H9 (cell line): Measurements from ENCODE around the gene TMTC2. TPM values are rescaled to one million over a fixed set of nuclear protein-coding genes. Genes with fewer than 3 reads are reported as not detected.

Experiments
- DNase-seq: peaks from one replicate; pipeline ENCODE4 v3.0.0-alpha.2; 2017
- H2AFZ ChIP-seq: one replicate; pipeline ENCODE4 v1.6.1; 2013; ENCODE audit warnings: mild to moderate bottlenecking, low read length, control low read depth, moderate library complexity
- H2AK5ac ChIP-seq: 2 replicates; pipeline ENCODE4 v1.6.1; 2013; ENCODE audit warnings: low read length, control low read depth, mixed read lengths; ENCODE audit not compliant: insufficient read length
- H2BK120ac ChIP-seq: one replicate; pipeline ENCODE4 v1.6.1; 2013; ENCODE audit warnings: low read depth, mild to moderate bottlenecking, low read length, control low read depth, inconsistent platforms; ENCODE audit not compliant: poor library complexity, severe bottlenecking
- H2BK12ac ChIP-seq: 2 replicates; pipeline ENCODE4 v1.6.1; 2013; ENCODE audit warnings: low read length, control low read depth, mixed read lengths, low read depth; ENCODE audit not compliant: insufficient read length
- H2BK15ac ChIP-seq: 2 replicates; pipeline ENCODE4 v1.6.1; 2013; ENCODE audit warnings: low read depth, low read length, control low read depth
- H2BK20ac ChIP-seq: one replicate; pipeline ENCODE4 v1.6.1; 2013; ENCODE audit warnings: low read depth, mild to moderate bottlenecking, low read length, control low read depth, inconsistent platforms; ENCODE audit not compliant: poor library complexity, severe bottlenecking
- H2BK5ac ChIP-seq: 2 replicates; pipeline ENCODE4 v1.6.1; 2013; ENCODE audit warnings: low read length, control low read depth, mixed read lengths; ENCODE audit not compliant: insufficient read length
- H3K14ac ChIP-seq: 2 replicates; pipeline ENCODE4 v1.6.1; 2013; ENCODE audit warnings: low read length, control low read depth; ENCODE audit not compliant: insufficient read depth
- H3K18ac ChIP-seq: 2 replicates; pipeline ENCODE4 v1.6.1; 2013; ENCODE audit warnings: low read depth, mild to moderate bottlenecking, mixed read lengths, low read length, control low read depth; ENCODE audit not compliant: insufficient read length
- H3K23ac ChIP-seq: 2 replicates; pipeline ENCODE4 v1.6.1; 2013; ENCODE audit warnings: low read length, control low read depth, mixed read lengths, low read depth; ENCODE audit not compliant: insufficient read length
- H3K23me2 ChIP-seq: 2 replicates; pipeline ENCODE4 v1.6.1; 2013; ENCODE audit warnings: low read depth, mild to moderate bottlenecking, mixed read lengths, low read length, control low read depth; ENCODE audit not compliant: insufficient read length, poor library complexity, severe bottlenecking
- H3K27ac ChIP-seq: 2 replicates; pipeline ENCODE4 v1.5.1; 2013; ENCODE audit warnings: low read length, control low read depth, mixed read lengths, low read depth; ENCODE audit not compliant: insufficient read length
- H3K27me3 ChIP-seq: 2 replicates; pipeline ENCODE4 v1.6.1; 2013; ENCODE audit warnings: low read length, control low read depth, inconsistent platforms; ENCODE audit not compliant: insufficient read depth
- H3K4ac ChIP-seq: 2 replicates; pipeline ENCODE4 v1.6.1; 2013; ENCODE audit warnings: low read depth, mild to moderate bottlenecking, control low read depth, inconsistent platforms, low read length, moderate library complexity
- H3K4me1 ChIP-seq: 2 replicates; pipeline ENCODE4 v1.6.1; 2013; ENCODE audit warnings: low read length, control low read depth, inconsistent platforms; ENCODE audit not compliant: insufficient read depth
- H3K4me2 ChIP-seq: 2 replicates; pipeline ENCODE4 v1.6.1; 2013; ENCODE audit warnings: low read length, control low read depth, mixed read lengths; ENCODE audit not compliant: insufficient read length, insufficient read depth
- H3K56ac ChIP-seq: 2 replicates; pipeline ENCODE4 v1.6.1; 2013; ENCODE audit warnings: low read depth, mild to moderate bottlenecking, mixed read lengths, low read length, control low read depth; ENCODE audit not compliant: insufficient read length
- H3K79me1 ChIP-seq: 2 replicates; pipeline ENCODE4 v1.6.1; 2013; ENCODE audit warnings: low read depth, mild to moderate bottlenecking, moderate library complexity, low read length, control low read depth, inconsistent platforms; ENCODE audit not compliant: insufficient read depth, poor library complexity, severe bottlenecking
- H3K79me2 ChIP-seq: 2 replicates; pipeline ENCODE4 v1.6.1; 2013; ENCODE audit warnings: low read length, control low read depth, inconsistent platforms; ENCODE audit not compliant: insufficient read depth
- H3K9ac ChIP-seq: 2 replicates; pipeline ENCODE4 v1.6.1; 2013; ENCODE audit warnings: low read length, control low read depth, mixed read lengths; ENCODE audit not compliant: insufficient read length; ENCODE audit errors: extremely low read depth
- H3K9me3 ChIP-seq: one replicate; pipeline ENCODE4 v1.6.1; 2013; ENCODE audit warnings: low read depth, low read length, inconsistent platforms; ENCODE audit not compliant: control insufficient read depth
- H3T11ph ChIP-seq: one replicate; pipeline ENCODE4 v1.6.1; 2013; ENCODE audit warnings: mild to moderate bottlenecking, low read length, control low read depth, inconsistent platforms
- H4K20me1 ChIP-seq: one replicate; pipeline ENCODE4 v1.6.1; 2013; ENCODE audit not compliant: control insufficient read depth, insufficient read length, insufficient read depth
- H4K5ac ChIP-seq: 2 replicates; pipeline ENCODE4 v1.6.1; 2013; ENCODE audit warnings: low read depth, mild to moderate bottlenecking, mixed read lengths, low read length, control low read depth; ENCODE audit not compliant: insufficient read length
- H4K8ac ChIP-seq: replicated peaks from 2 replicates; pipeline ENCODE4 v1.6.1; 2013; ENCODE audit warnings: low read length, control low read depth, mixed read lengths, low read depth; ENCODE audit not compliant: insufficient read length
- H4K91ac ChIP-seq: 2 replicates; pipeline ENCODE4 v1.6.1; 2013; ENCODE audit warnings: low read depth, mild to moderate bottlenecking, moderate library complexity, mixed read lengths, low read length, control low read depth; ENCODE audit not compliant: insufficient read length
- H3K27ac Mint-ChIP-seq, 3 experiments: 2 replicates in 2 of 3; 3 replicates in 1 of 3; pipeline ENCODE4 v1.8.0; 2020 to 2021; ENCODE audit warnings: mixed read lengths in 3 of 3, mild to moderate bottlenecking in 1 of 3, moderate library complexity in 1 of 3
- H3K27me3 Mint-ChIP-seq: 2 replicates; pipeline ENCODE4 v1.8.0; 2021; ENCODE audit warnings: low read depth, mild to moderate bottlenecking, moderate library complexity, mixed read lengths
- H3K36me3 Mint-ChIP-seq, 3 experiments: 2 replicates in 2 of 3; 3 replicates in 1 of 3; pipeline ENCODE4 v1.8.0; 2020 to 2021; ENCODE audit warnings: low read depth in 3 of 3, mixed read lengths in 3 of 3; ENCODE audit not compliant: insufficient read depth in 1 of 3
- H3K4me1 Mint-ChIP-seq, 2 experiments: 2 replicates each; pipeline ENCODE4 v1.8.0; 2020; ENCODE audit warnings: mixed read lengths in 2 of 2
- H3K4me3 Mint-ChIP-seq, 2 experiments: 2 replicates in 1 of 2; 3 replicates in 1 of 2; pipeline ENCODE4 v1.8.0; 2020 to 2021; ENCODE audit warnings: mild to moderate bottlenecking in 2 of 2, mixed read lengths in 2 of 2, moderate library complexity in 1 of 2
- H3K9me3 Mint-ChIP-seq, 2 experiments: 2 replicates in 1 of 2; 3 replicates in 1 of 2; pipeline ENCODE4 v1.8.0; 2020; ENCODE audit warnings: mild to moderate bottlenecking in 2 of 2, mixed read lengths in 2 of 2, moderate library complexity in 1 of 2
- CTCF ChIP-seq: fragments of 200-600 bp; sonication (generic); conservative IDR thresholded peaks from 3 replicates; pipeline ENCODE4 v1.8.0; 2021; ENCODE audit warnings: antibody characterized with exemption, mild to moderate bottlenecking
- WGBS: extraction: QIAGEN DNeasy Blood & Tissue Kit; methylation state at CpG from one replicate; pipeline ENCODE4 v1.1.7; 2013; ENCODE audit warnings: missing lambda C conversion rate, low lambda C conversion rate, mixed read lengths; ENCODE audit not compliant: insufficient read length; ENCODE audit errors: extremely low coverage; 5-methylcytosine and 5-hydroxymethylcytosine counted together
- total RNA-seq: library from RNA; stranded (reverse); gene quantifications from 2 replicates; pipeline ENCODE4 v1.2.1, GENCODE V29; 2021

TMTC2 gene
- total RNA-seq, 1 experiment from 2014 or later = 3.1 TPM

- H4K20me1 ChIP-seq = no peaks in the 10 kb centered on the region
- no peaks in the 10 kb centered on the region for H3K9me3 ChIP-seq
- H3K14ac ChIP-seq = no peak overlapping the region
- H3K79me1 ChIP-seq = no peaks in the 10 kb centered on the region
- H3K4me1 ChIP-seq = no peaks in the 10 kb centered on the region; the same call in 1 of the 2 replicates
- H4K5ac ChIP-seq = no peak overlapping the region
- Mint-ChIP-seq H3K27me3 (no peaks in the 10 kb centered on the region), H3K4me1 (peaks cover 9 to 10% of the 10 kb centered on the region in 2 experiments; a peak in 3 of 4 replicates), H3K4me3 (no peak overlapping the region), H3K36me3 (peaks cover 0 to 1% (median 0%) of the 10 kb centered on the region in 3 experiments; a peak in 1 of 7 replicates), H3K27ac (no peak overlapping the region), H3K9me3 (no peaks in the 10 kb centered on the region)
- H2BK5ac ChIP-seq = no peak overlapping the region
- no peak overlapping the region for H3K9ac ChIP-seq
- H2BK20ac ChIP-seq = no peak overlapping the region
- no peaks in the 10 kb centered on the region for H3K79me2 ChIP-seq
- no CpG with 5 or more reads among the region's 2 CpGs for WGBS
- no peak overlapping the region for H2BK12ac ChIP-seq
- H2AFZ ChIP-seq = no peak overlapping the region
- no peaks in the 10 kb centered on the region for H3K27me3 ChIP-seq
- no peak overlapping the region for H3K27ac ChIP-seq
- no peak overlapping the region for H3K56ac ChIP-seq
- H3K4me2 ChIP-seq = no peak overlapping the region
- no peak overlapping the region for H2BK15ac ChIP-seq
- no peak overlapping the region for H3T11ph ChIP-seq
- no peak overlapping the region for H4K91ac ChIP-seq
- H3K4ac ChIP-seq = no peak overlapping the region
- no peak overlapping the region for H4K8ac ChIP-seq
- no peak overlapping the region for H3K18ac ChIP-seq
- H3K23ac ChIP-seq = no peak overlapping the region
- DNase-seq = no peak
- H2AK5ac ChIP-seq = no peak overlapping the region
- H3K23me2 ChIP-seq = no peaks in the 10 kb centered on the region
- no peak for TF ChIP-seq CTCF
- no peak overlapping the region for H2BK120ac ChIP-seq
Measured at GRCh38 chr12:83130178-83130577, 443.5 kb downstream of the TMTC2 start.
